HEK293T (cell line): ENCODE measurements around the gene CCNT1.

ENCODE experiments used
- ELF4 ChIP-seq: fragments of 450-650 bp; IDR thresholded peaks from 2 replicates; pipeline ENCODE4 v1.6.1; 2017; ENCODE audit warnings: antibody characterized with exemption
- NFRKB ChIP-seq: fragments of 450-650 bp; IDR thresholded peaks from 2 replicates; pipeline ENCODE4 v1.6.1; 2016; ENCODE audit warnings: mild to moderate bottlenecking, moderate library complexity
- TARDBP ChIP-seq: fragments of 450-650 bp; IDR thresholded peaks from 2 replicates; pipeline ENCODE4 v1.6.1; 2016

DNA sequence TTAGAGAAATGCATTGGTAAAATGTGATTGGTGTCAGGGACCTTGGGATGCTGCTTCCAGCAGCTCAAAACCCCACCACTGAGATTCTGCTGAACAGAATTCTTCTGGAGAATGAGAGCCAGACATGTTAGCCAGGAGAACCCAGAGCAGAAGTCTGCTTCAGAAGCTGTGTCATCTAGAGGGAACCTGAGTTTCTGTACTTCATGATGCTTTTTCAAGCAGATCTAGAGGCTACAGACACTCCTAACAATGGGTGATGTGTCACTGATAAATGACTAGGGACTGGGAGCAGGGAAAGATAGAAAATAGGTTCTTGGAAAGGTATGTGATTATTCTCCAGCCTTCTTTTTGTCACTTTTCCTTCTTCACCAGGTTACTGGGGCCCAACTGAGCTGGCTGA, 76.1 kb downstream of the CCNT1 start:
- TF ChIP-seq ELF4 (no peak), TARDBP (no peak), NFRKB (no peak)
